ENCODE data around the gene G6PC3. TPM values are rescaled to one million over a fixed set of nuclear protein-coding genes. Genes with fewer than 3 reads are reported as not detected.

Gene G6PC3
- total RNA-seq, 1 donor from 2014 or later: 37.5 TPM

GRCh38 chr17:44102849-44103622 lies 32.5 kb downstream of the G6PC3 start:
- Histone ChIP-seq H3K36me3 (ENCODE audit: control insufficient read depth, insufficient read depth, low read length) (no peaks in the 10 kb centered on the region), H3K4me3 (ENCODE audit: low read depth, low read length) (no peak overlapping the region), H3K27me3 (ENCODE audit: control insufficient read depth, insufficient read depth, low read length) (no peaks in the 10 kb centered on the region)
- DNase-seq (ENCODE audit: low read depth): no peak
- no peak for TF ChIP-seq CTCF (IDR thresholded peaks at IDR 0.05; ENCODE audit: insufficient read depth, low read length, poor library complexity, severe bottlenecking)

- DNase-seq (ENCODE audit: low read depth): no peak
- Histone ChIP-seq H3K27me3 (ENCODE audit: control insufficient read depth, insufficient read depth, low read length) (no peaks in the 10 kb centered on the region), H3K36me3 (ENCODE audit: control insufficient read depth, insufficient read depth, low read length) (no peaks in the 10 kb centered on the region), H3K4me3 (ENCODE audit: low read depth, low read length) (no peak overlapping the region)
- no peak for TF ChIP-seq CTCF (IDR thresholded peaks at IDR 0.05; ENCODE audit: insufficient read depth, low read length, poor library complexity, severe bottlenecking)
Measured at GRCh38 chr17:44105483-44105882, 34.9 kb downstream of the G6PC3 start.

- Histone ChIP-seq H3K4me3 (ENCODE audit: low read depth, low read length) (no peak overlapping the region), H3K27me3 (ENCODE audit: control insufficient read depth, insufficient read depth, low read length) (no peaks in the 10 kb centered on the region), H3K36me3 (ENCODE audit: control insufficient read depth, insufficient read depth, low read length) (no peaks in the 10 kb centered on the region)
- TF ChIP-seq CTCF (IDR thresholded peaks at IDR 0.05; ENCODE audit: insufficient read depth, low read length, poor library complexity, severe bottlenecking): no peak
- DNase-seq (ENCODE audit: low read depth): no peak
Measured at GRCh38 chr17:44105941-44106340, 35.4 kb downstream of the G6PC3 start.

- no peaks in the 10 kb centered on the region for H3K27me3 ChIP-seq (ENCODE audit: control insufficient read depth, insufficient read depth, low read length)
- TF ChIP-seq CTCF (IDR thresholded peaks at IDR 0.05; ENCODE audit: insufficient read depth, low read length, poor library complexity, severe bottlenecking): no peak
- no peak overlapping the region for H3K4me3 ChIP-seq (ENCODE audit: low read depth, low read length)
- no peaks in the 10 kb centered on the region for H3K36me3 ChIP-seq (ENCODE audit: control insufficient read depth, insufficient read depth, low read length)
- DNase-seq (ENCODE audit: low read depth): no peak
Measured at GRCh38 chr17:44106801-44107200, 36.3 kb downstream of the G6PC3 start.

- TF ChIP-seq CTCF (IDR thresholded peaks at IDR 0.05; ENCODE audit: insufficient read depth, low read length, poor library complexity, severe bottlenecking): no peak
- DNase-seq (ENCODE audit: low read depth): no peak
- H3K4me3 ChIP-seq (ENCODE audit: low read depth, low read length): no peak overlapping the region
Measured at GRCh38 chr17:44108440-44109311, 38.1 kb downstream of the G6PC3 start.

More at GRCh38 chr17:44108440-44109311, 38.1 kb downstream of the G6PC3 start:
- Histone ChIP-seq H3K36me3 (ENCODE audit: control insufficient read depth, insufficient read depth, low read length) (no peaks in the 10 kb centered on the region), H3K27me3 (ENCODE audit: control insufficient read depth, insufficient read depth, low read length) (no peaks in the 10 kb centered on the region)

All from kidney epithelial cell (primary cell).